Smooth muscle cell (in vitro differentiated cells): ENCODE measurements around the gene FRMPD4. TPM values are rescaled to one million over a fixed set of nuclear protein-coding genes. Genes with fewer than 3 reads are reported as not detected.

Experiments
- DNase-seq: peaks from one replicate; lab custom pipeline; 2025; ENCODE audit not compliant: unreplicated experiment; lab: John Stamatoyannopoulos, UW
- H2AFZ ChIP-seq: fragments of 200-600 bp; sonication (generic); 2 replicates; pipeline ENCODE4 v1.6.0; 2016; ENCODE audit warnings: antibody characterized with exemption, low read depth, mild to moderate bottlenecking
- H3F3A ChIP-seq: fragments of 200-600 bp; sonication (generic); 2 replicates; pipeline ENCODE4 v1.6.0; 2017; ENCODE audit warnings: antibody characterized with exemption, low read depth
- H3K27ac ChIP-seq: fragments of 200-600 bp; sonication (generic); 2 replicates; pipeline ENCODE4 v1.5.1; 2016; ENCODE audit warnings: low read depth, mild to moderate bottlenecking
- H3K27me3 ChIP-seq: fragments of 200-600 bp; sonication (generic); 2 replicates; pipeline ENCODE4 v1.6.1; 2016; ENCODE audit warnings: low read depth, mild to moderate bottlenecking
- H3K36me3 ChIP-seq: fragments of 200-600 bp; sonication (generic); 2 replicates; pipeline ENCODE4 v1.5.1; 2016; ENCODE audit warnings: low read depth
- H3K4me1 ChIP-seq: fragments of 200-600 bp; sonication (generic); 2 replicates; pipeline ENCODE4 v1.5.1; 2016; ENCODE audit warnings: low read depth
- H3K4me2 ChIP-seq: fragments of 200-600 bp; sonication (generic); 2 replicates; pipeline ENCODE4 v1.6.0; 2016; ENCODE audit warnings: mild to moderate bottlenecking
- H3K4me3 ChIP-seq: fragments of 200-600 bp; sonication (generic); 2 replicates; pipeline ENCODE4 v1.5.1; 2016; ENCODE audit warnings: mild to moderate bottlenecking
- H3K79me2 ChIP-seq: fragments of 200-600 bp; sonication (generic); 2 replicates; pipeline ENCODE4 v1.6.0; 2016; ENCODE audit warnings: low read depth, mild to moderate bottlenecking
- H3K9ac ChIP-seq: fragments of 200-600 bp; sonication (generic); 2 replicates; pipeline ENCODE4 v1.6.0; 2016; ENCODE audit warnings: low read depth
- H3K9me3 ChIP-seq: fragments of 200-600 bp; sonication (generic); replicated peaks from 2 replicates; pipeline ENCODE4 v1.5.1; 2016; ENCODE audit warnings: low read depth
- H4K20me1 ChIP-seq: fragments of 200-600 bp; sonication (generic); 2 replicates; pipeline ENCODE4 v1.6.0; 2016; ENCODE audit warnings: low read depth
- CTCF ChIP-seq: fragments of 200-600 bp; sonication (generic); IDR thresholded peaks from 2 replicates; pipeline ENCODE4 v1.5.1; 2017; ENCODE audit warnings: borderline replicate concordance, mild to moderate bottlenecking, antibody characterized with exemption; ENCODE audit not compliant: insufficient read depth, poor library complexity, severe bottlenecking
- WGBS: methylation state at CpG from one replicate; pipeline ENCODE4 v1.1.7; 2016; ENCODE audit warnings: low lambda C conversion rate; 5-methylcytosine and 5-hydroxymethylcytosine counted together
- polyA plus RNA-seq: library from polyadenylated mRNA; unstranded; fragments of >200 nt; fragmentation: Nextera tagmentation; extraction: Ambion mirVana; gene quantifications from 2 replicates; pipeline ENCODE4 v1.2.1, GENCODE V29; 2016
- total RNA-seq: library from RNA; depleted of rRNA; stranded (reverse); fragments of >200 nt; gene quantifications from 2 replicates; pipeline ENCODE4 v1.2.3, GENCODE V29; 2014

FRMPD4 gene
- total and polyA plus RNA-seq, 2 experiments from 2014 or later, result 0.13 TPM; not detected in 1

- H3K4me3 ChIP-seq, result no peak overlapping the region
- no peaks in the 10 kb centered on the region for H3K9me3 ChIP-seq
- WGBS, result 61% methylated on average over 2 of the region's 2 CpGs
- TF ChIP-seq CTCF, result no peak
- H2AFZ ChIP-seq, result no peak overlapping the region
- no peak for DNase-seq
- H3K79me2 ChIP-seq, result no peaks in the 10 kb centered on the region
- no peaks in the 10 kb centered on the region for H3F3A ChIP-seq
- no peak overlapping the region for H3K9ac ChIP-seq
- no peak overlapping the region for H3K4me2 ChIP-seq
- no peak overlapping the region for H3K27ac ChIP-seq
- no peaks in the 10 kb centered on the region for H3K27me3 ChIP-seq
- no peaks in the 10 kb centered on the region for H3K36me3 ChIP-seq
- H3K4me1 ChIP-seq, result no peaks in the 10 kb centered on the region
- no peaks in the 10 kb centered on the region for H4K20me1 ChIP-seq
Measured at GRCh38 chrX:12366440-12366839, 228.2 kb downstream of the FRMPD4 start.

DNA sequence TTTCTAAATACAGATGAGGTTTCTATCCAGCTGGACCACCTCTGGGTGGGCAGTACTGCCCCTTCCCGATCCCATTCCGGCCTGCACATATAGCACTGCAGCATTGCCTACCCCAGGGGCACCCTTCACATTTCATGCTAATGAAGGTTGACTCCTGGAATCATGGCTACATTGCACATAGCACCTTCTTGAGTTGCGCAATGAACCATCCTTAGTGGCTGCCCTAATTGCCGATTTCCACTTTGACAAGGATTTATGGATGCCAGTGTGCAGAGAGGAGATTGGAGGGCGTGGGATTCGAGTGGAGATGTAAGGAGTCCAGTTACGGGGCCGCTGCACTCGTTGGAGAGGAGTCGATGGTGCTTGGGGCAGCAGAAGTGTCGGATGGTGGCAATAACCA is 229.0 kb downstream of the FRMPD4 start:
- Histone ChIP-seq H3K36me3 (no peaks in the 10 kb centered on the region), H3K4me3 (no peak overlapping the region), H3F3A (no peaks in the 10 kb centered on the region), H3K4me2 (no peak overlapping the region), H3K4me1 (no peaks in the 10 kb centered on the region), H3K27me3 (no peaks in the 10 kb centered on the region), H4K20me1 (no peaks in the 10 kb centered on the region), H3K27ac (no peak overlapping the region), H3K9ac (no peak overlapping the region), H3K79me2 (no peaks in the 10 kb centered on the region), H3K9me3 (no peaks in the 10 kb centered on the region), H2AFZ (no peak overlapping the region)
- 86% methylated on average over 11 of the region's 11 CpGs for whole genome bisulfite sequencing
- TF ChIP-seq CTCF, result no peak
- DNase-seq, result no peak

GRCh38 chrX:12370497-12370986 is 232.3 kb downstream of the FRMPD4 start:
- Histone ChIP-seq H3F3A (no peaks in the 10 kb centered on the region), H3K9ac (no peak overlapping the region), H3K36me3 (no peaks in the 10 kb centered on the region), H3K27ac (no peak overlapping the region), H3K4me1 (no peaks in the 10 kb centered on the region), H3K4me3 (no peak overlapping the region), H3K4me2 (no peak overlapping the region), H3K9me3 (no peaks in the 10 kb centered on the region), H4K20me1 (no peaks in the 10 kb centered on the region), H3K27me3 (no peaks in the 10 kb centered on the region), H2AFZ (no peak overlapping the region), H3K79me2 (no peaks in the 10 kb centered on the region)
- no peak for TF ChIP-seq CTCF
- WGBS, result 44% methylated on average over 3 of the region's 3 CpGs
- no peak for DNase-seq

DNA sequence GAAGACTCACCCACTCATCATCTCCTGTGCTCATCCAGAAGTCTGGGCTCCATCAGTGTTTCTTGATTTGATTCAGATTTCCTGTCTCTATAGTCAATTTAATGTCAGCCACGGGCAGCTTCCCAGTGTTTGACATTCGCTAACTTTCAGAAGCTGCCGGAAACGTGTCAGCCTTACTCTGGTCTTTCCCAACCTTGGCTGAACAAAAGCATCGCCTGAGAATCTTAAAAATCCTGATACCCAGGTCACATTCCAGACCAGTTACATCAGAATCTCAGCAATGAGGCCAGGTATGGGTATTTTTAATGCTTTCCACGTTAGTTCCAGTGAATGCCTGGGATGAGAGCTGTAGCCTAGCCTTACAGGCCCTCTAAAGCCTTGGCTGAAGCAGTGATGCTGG is 233.8 kb downstream of the FRMPD4 start:
- Histone ChIP-seq H3K27me3 (no peaks in the 10 kb centered on the region), H4K20me1 (no peaks in the 10 kb centered on the region), H3K4me2 (no peak overlapping the region), H3F3A (no peaks in the 10 kb centered on the region), H3K79me2 (no peaks in the 10 kb centered on the region), H2AFZ (no peak overlapping the region), H3K9me3 (no peaks in the 10 kb centered on the region), H3K4me3 (no peak overlapping the region), H3K9ac (no peak overlapping the region), H3K4me1 (no peaks in the 10 kb centered on the region), H3K27ac (no peak overlapping the region), H3K36me3 (no peaks in the 10 kb centered on the region)
- WGBS, result 56% methylated on average over 6 of the region's 6 CpGs
- DNase-seq, result no peak
- TF ChIP-seq CTCF, result no peak
